IMR-90 (cell line): Measurements from ENCODE around the gene MRS2. TPM values are rescaled to one million over a fixed set of nuclear protein-coding genes. Genes with fewer than 3 reads are reported as not detected.

ENCODE experiments used
- ATAC-seq: fragments of 200-7000 bp; cut with Tn5 transposase; 2 replicates; pipeline ENCODE4 v1.9.1; 2020; ENCODE audit warnings: low read depth, mild to moderate bottlenecking, moderate library complexity
- BruUV-seq: library from RNA; stranded (reverse); fragments of 400-500 nt; replicated peaks from 2 replicates; lab custom pipeline; 2021; lab: Mats Ljungman, UMichigan
- CTCF ChIA-PET: fragments of 300-600 bp; formaldehyde crosslinking; extraction: SDS; loops from one replicate; lab custom pipeline; 2021; ENCODE audit warnings: antibody characterized with exemption; lab: Yijun Ruan, JAX
- POLR2A ChIA-PET: fragments of 300-600 bp; sonication (Branson Sonifier 250); formaldehyde crosslinking; loops from one replicate; lab custom pipeline; 2022; ENCODE audit warnings: antibody characterized with exemption; ENCODE audit not compliant: unreplicated experiment; lab: Charles Lee
- DNase-seq: peaks from one replicate; pipeline ENCODE4 v3.0.0; 2013
- H2AFZ ChIP-seq: replicated peaks from 2 replicates; pipeline ENCODE3; 2013; ENCODE audit warnings: low read length, mild to moderate bottlenecking; ENCODE audit not compliant: poor library complexity
- H2AK5ac ChIP-seq: 2 replicates; pipeline ENCODE4 v1.6.1; 2013; ENCODE audit warnings: low read depth, low read length, inconsistent platforms
- H2AK9ac ChIP-seq: replicated peaks from 2 replicates; pipeline ENCODE3; 2013; ENCODE audit warnings: mild to moderate bottlenecking, low read depth, low read length, moderate library complexity; ENCODE audit not compliant: poor library complexity
- H2BK120ac ChIP-seq: 2 replicates; pipeline ENCODE4 v1.6.1; 2013; ENCODE audit warnings: low read depth, low read length, inconsistent platforms
- H2BK15ac ChIP-seq: 3 replicates; pipeline ENCODE4 v1.6.1; 2013; ENCODE audit warnings: low read depth, low read length, inconsistent platforms
- H2BK20ac ChIP-seq: 2 replicates; pipeline ENCODE4 v1.6.1; 2013; ENCODE audit warnings: low read depth, mild to moderate bottlenecking, inconsistent platforms, low read length, moderate library complexity
- H2BK5ac ChIP-seq: 2 replicates; pipeline ENCODE4 v1.6.1; 2013; ENCODE audit warnings: mild to moderate bottlenecking, low read depth, low read length, inconsistent platforms; ENCODE audit not compliant: poor library complexity, severe bottlenecking
- H3K14ac ChIP-seq: replicated peaks from 2 replicates; pipeline ENCODE4 v1.6.1; 2013; ENCODE audit warnings: low read depth, low read length, inconsistent platforms
- H3K18ac ChIP-seq: 2 replicates; pipeline ENCODE4 v1.6.1; 2013; ENCODE audit warnings: low read depth, low read length, control low read depth
- H3K23ac ChIP-seq: 2 replicates; pipeline ENCODE4 v1.6.1; 2013; ENCODE audit warnings: low read depth, low read length, inconsistent platforms
- H3K27ac ChIP-seq: 2 replicates; pipeline ENCODE4 v1.5.1; 2013; ENCODE audit warnings: mild to moderate bottlenecking, control low read depth, low read length; ENCODE audit not compliant: insufficient read depth
- H3K27me3 ChIP-seq: 2 replicates; pipeline ENCODE4 v1.6.1; 2013; ENCODE audit warnings: low read length; ENCODE audit not compliant: control insufficient read depth, insufficient read depth
- H3K36me3 ChIP-seq: 2 replicates; pipeline ENCODE4 v1.6.1; 2013; ENCODE audit warnings: low read length, mixed read lengths; ENCODE audit not compliant: control insufficient read depth, insufficient read depth
- H3K4ac ChIP-seq: 2 replicates; pipeline ENCODE4 v1.6.1; 2013; ENCODE audit warnings: low read depth, low read length, inconsistent platforms
- H3K4me1 ChIP-seq: 2 replicates; pipeline ENCODE4 v1.6.1; 2013; ENCODE audit warnings: low read length, mixed read lengths; ENCODE audit not compliant: control insufficient read depth, insufficient read depth
- H3K4me2 ChIP-seq: 2 replicates; pipeline ENCODE4 v1.6.1; 2013; ENCODE audit warnings: low read depth, mild to moderate bottlenecking, control low read depth, low read length, moderate library complexity
- H3K4me3 ChIP-seq: 2 replicates; pipeline ENCODE4 v1.5.1; 2013; ENCODE audit warnings: low read depth, mild to moderate bottlenecking, control low read depth, low read length, moderate library complexity; ENCODE audit not compliant: insufficient read depth
- H3K56ac ChIP-seq: 2 replicates; pipeline ENCODE4 v1.6.1; 2013; ENCODE audit warnings: low read length, inconsistent platforms; ENCODE audit not compliant: insufficient read depth; ENCODE audit errors: extremely low read depth
- H3K79me1 ChIP-seq, 2 experiments: 2 replicates each; pipeline ENCODE4 v1.6.1; 2013; ENCODE audit warnings: low read length in 2 of 2, inconsistent platforms in 1 of 2, low read depth in 1 of 2
- H3K9ac ChIP-seq: 2 replicates; pipeline ENCODE4 v1.6.1; 2013; ENCODE audit warnings: low read depth, low read length, control low read depth
- H3K9me1 ChIP-seq: 2 replicates; pipeline ENCODE4 v1.6.1; 2013; ENCODE audit warnings: low read length, inconsistent platforms; ENCODE audit not compliant: insufficient read depth
- H3K9me3 ChIP-seq: 2 replicates; pipeline ENCODE4 v1.6.1; 2013; ENCODE audit warnings: low read length; ENCODE audit not compliant: control insufficient read depth, insufficient read depth
- H4K20me1 ChIP-seq: 2 replicates; pipeline ENCODE4 v1.6.1; 2013; ENCODE audit warnings: low read length, inconsistent platforms; ENCODE audit not compliant: insufficient read depth
- H4K5ac ChIP-seq: 2 replicates; pipeline ENCODE4 v1.6.1; 2013; ENCODE audit warnings: mild to moderate bottlenecking, low read depth, low read length, control low read depth
- H4K8ac ChIP-seq, 2 experiments: 2 replicates each; pipeline ENCODE4 v1.6.1; 2013; ENCODE audit warnings: low read depth in 2 of 2, low read length in 2 of 2, control low read depth in 1 of 2, inconsistent platforms in 1 of 2
- H4K91ac ChIP-seq: 2 replicates; pipeline ENCODE4 v1.6.1; 2013; ENCODE audit warnings: low read depth, low read length, inconsistent platforms; ENCODE audit not compliant: insufficient read depth
- BHLHE40 ChIP-seq: fragments of 150-350 bp; IDR thresholded peaks from 2 replicates; pipeline ENCODE4 v1.6.1; 2016; ENCODE audit warnings: mild to moderate bottlenecking, low read depth, low read length
- CHD1 ChIP-seq: IDR thresholded peaks from 2 replicates; pipeline ENCODE4 v1.6.1; 2012; ENCODE audit warnings: low read depth, low read length, improper control_type of control experiment
- MAFK ChIP-seq: IDR thresholded peaks from 2 replicates; pipeline ENCODE4 v1.6.1; 2012; ENCODE audit warnings: low read depth, low read length, improper control_type of control experiment
- MXI1 ChIP-seq: IDR thresholded peaks from 2 replicates; pipeline ENCODE4 v1.6.1; 2012; ENCODE audit warnings: low read depth, mild to moderate bottlenecking, low read length, moderate library complexity, borderline replicate concordance
- NFE2L2 ChIP-seq: fragments of 150-350 bp; IDR thresholded peaks from 2 replicates; pipeline ENCODE4 v1.6.1; 2016; ENCODE audit warnings: low read depth, mild to moderate bottlenecking, low read length
- RAD21 ChIP-seq: IDR thresholded peaks from 2 replicates; pipeline ENCODE4 v1.6.1; 2012; ENCODE audit warnings: low read length, improper control_type of control experiment
- SMC3 ChIP-seq: fragments of 150-350 bp; IDR thresholded peaks from 2 replicates; pipeline ENCODE4 v1.6.1; 2016; ENCODE audit warnings: low read depth, mild to moderate bottlenecking, antibody characterized with exemption, low read length, moderate library complexity
- WGBS, 2 experiments: methylation state at CpG; one replicate each; pipeline versions ENCODE4 v1.1.5 to v1.1.7; 2013; ENCODE audit warnings: missing lambda C conversion rate in 2 of 2; ENCODE audit not compliant: insufficient read length in 1 of 2; ENCODE audit errors: extremely low coverage in 2 of 2; 5-methylcytosine and 5-hydroxymethylcytosine counted together
- dilution Hi-C: fragments of 300-500 bp; cut with HindIII; formaldehyde crosslinking; loops from one replicate; pipeline ENCODE4 v1.14.3; 2018; ENCODE audit warnings: low sequenced_read_pairs; ENCODE audit not compliant: unreplicated experiment
- in situ Hi-C: fragments of 300-500 bp; cut with MboI; formaldehyde crosslinking; loops from 3 replicates; pipeline ENCODE4 v1.14.3; 2019; ENCODE audit warnings: low sequenced_read_pairs, inconsistent platforms, mixed read lengths
- intact Hi-C: fragments of 100-400 bp; cut with micrococcal nuclease; formaldehyde crosslinking; loops from 2 replicates; pipeline ENCODE4 v1.10.0; 2022
- polyA plus RNA-seq, 3 experiments: library from polyadenylated mRNA; depleted of rRNA; stranded (reverse); fragments of >200 nt; gene quantifications; 2 replicates each; pipeline ENCODE4 v1.2.3, GENCODE V29; 2012; ENCODE audit warnings: low replicate concordance in 1 of 3
- total RNA-seq: library from RNA; depleted of rRNA; stranded (reverse); fragments of >200 nt; gene quantifications from 2 replicates; pipeline ENCODE4 v1.2.3, GENCODE V29; 2012
- TF ChIP-seq, protein P1 (sequence below): conservative IDR thresholded peaks from 2 replicates; pipeline ENCODE4 v1.5.1; 2012; ENCODE audit warnings: mild to moderate bottlenecking, low read depth, low read length, improper control_type of control experiment
- TF ChIP-seq, protein P2 (sequence below): fragments of 150-350 bp; IDR thresholded peaks from 2 replicates; pipeline ENCODE4 v1.6.1; 2017; ENCODE audit warnings: mild to moderate bottlenecking, antibody characterized with exemption, low read length, low read depth

The MRS2 gene
- total and polyA plus RNA-seq, 2 of the 4 experiments (the other 2 are of a cell fraction): 8.8 to 11.1 TPM

DNA sequence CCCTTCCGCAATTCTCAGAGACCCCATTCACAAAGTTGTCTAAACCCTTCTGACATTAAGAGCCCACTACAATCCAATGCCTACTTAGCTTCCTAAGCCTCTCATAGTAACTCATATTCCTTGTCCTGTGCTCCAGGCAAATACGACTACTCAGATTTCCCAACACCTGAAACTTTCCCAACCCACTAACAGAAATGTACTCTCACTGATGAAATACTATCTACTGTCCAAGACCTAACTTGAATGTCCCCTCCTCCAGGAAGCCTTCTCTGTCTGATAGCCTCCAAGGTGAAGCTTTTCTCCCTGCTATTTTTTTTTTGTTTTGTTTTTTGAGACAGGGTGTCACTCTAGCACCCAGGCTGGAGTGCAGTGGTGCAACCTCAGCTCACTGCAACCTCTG lies 56.2 kb downstream of the MRS2 start:
- H3K9me3 ChIP-seq: no peaks in the 10 kb centered on the region
- H2AK5ac ChIP-seq: no peak overlapping the region
- no peak overlapping the region for H4K8ac ChIP-seq
- no peaks in the 10 kb centered on the region for H3K36me3 ChIP-seq
- H3K4me2 ChIP-seq: no peak overlapping the region
- no peak overlapping the region for H4K91ac ChIP-seq
- no peaks in the 10 kb centered on the region for H3K4me1 ChIP-seq
- H4K20me1 ChIP-seq: no peaks in the 10 kb centered on the region
- TF ChIP-seq MAFK: no peak
- no peak for TF ChIP-seq RAD21
- TF ChIP-seq SMC3: no peak
- TF ChIP-seq CHD1: no peak
- TF ChIP-seq BHLHE40: no peak
- no peak for TF ChIP-seq NFE2L2
- no peak for TF ChIP-seq MXI1
- TF ChIP-seq, protein P1, sequence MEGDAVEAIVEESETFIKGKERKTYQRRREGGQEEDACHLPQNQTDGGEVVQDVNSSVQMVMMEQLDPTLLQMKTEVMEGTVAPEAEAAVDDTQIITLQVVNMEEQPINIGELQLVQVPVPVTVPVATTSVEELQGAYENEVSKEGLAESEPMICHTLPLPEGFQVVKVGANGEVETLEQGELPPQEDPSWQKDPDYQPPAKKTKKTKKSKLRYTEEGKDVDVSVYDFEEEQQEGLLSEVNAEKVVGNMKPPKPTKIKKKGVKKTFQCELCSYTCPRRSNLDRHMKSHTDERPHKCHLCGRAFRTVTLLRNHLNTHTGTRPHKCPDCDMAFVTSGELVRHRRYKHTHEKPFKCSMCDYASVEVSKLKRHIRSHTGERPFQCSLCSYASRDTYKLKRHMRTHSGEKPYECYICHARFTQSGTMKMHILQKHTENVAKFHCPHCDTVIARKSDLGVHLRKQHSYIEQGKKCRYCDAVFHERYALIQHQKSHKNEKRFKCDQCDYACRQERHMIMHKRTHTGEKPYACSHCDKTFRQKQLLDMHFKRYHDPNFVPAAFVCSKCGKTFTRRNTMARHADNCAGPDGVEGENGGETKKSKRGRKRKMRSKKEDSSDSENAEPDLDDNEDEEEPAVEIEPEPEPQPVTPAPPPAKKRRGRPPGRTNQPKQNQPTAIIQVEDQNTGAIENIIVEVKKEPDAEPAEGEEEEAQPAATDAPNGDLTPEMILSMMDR: no peak
- TF ChIP-seq, protein P2, sequence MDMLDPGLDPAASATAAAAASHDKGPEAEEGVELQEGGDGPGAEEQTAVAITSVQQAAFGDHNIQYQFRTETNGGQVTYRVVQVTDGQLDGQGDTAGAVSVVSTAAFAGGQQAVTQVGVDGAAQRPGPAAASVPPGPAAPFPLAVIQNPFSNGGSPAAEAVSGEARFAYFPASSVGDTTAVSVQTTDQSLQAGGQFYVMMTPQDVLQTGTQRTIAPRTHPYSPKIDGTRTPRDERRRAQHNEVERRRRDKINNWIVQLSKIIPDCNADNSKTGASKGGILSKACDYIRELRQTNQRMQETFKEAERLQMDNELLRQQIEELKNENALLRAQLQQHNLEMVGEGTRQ: no peak
- ATAC-seq (no peak), DNase-seq (no peak)
- no peak overlapping the region for H3K14ac ChIP-seq
- no peak overlapping the region for H2AFZ ChIP-seq
- H3K9ac ChIP-seq: no peak overlapping the region
- H3K27me3 ChIP-seq: 0 out of 2 replicates have a peak, but pooled peaks cover 5% of the 10 kb centered on the region
- intact Hi-C loops (no loop called here), in situ Hi-C loops (no loop called here), dilution Hi-C loops (no loop called here)
- no peak overlapping the region for H2BK120ac ChIP-seq
- H3K18ac ChIP-seq: no peak overlapping the region
- no peaks in the 10 kb centered on the region for H3K9me1 ChIP-seq
- no peaks in the 10 kb centered on the region for H3K79me1 ChIP-seq
- H2AK9ac ChIP-seq: no peak overlapping the region
- BruUV-seq: no TSS peak
- no peak overlapping the region for H2BK15ac ChIP-seq
- POLR2A ChIA-PET: no interaction called here
- H3K27ac ChIP-seq: no peak overlapping the region
- H2BK5ac ChIP-seq: no peak overlapping the region
- 40% methylated on average over 1 of the region's 2 CpGs; no CpG with 5 or more reads in 1 of the 2 experiments for WGBS, 2 experiments
- H3K4ac ChIP-seq: no peak overlapping the region
- H3K23ac ChIP-seq: no peak overlapping the region
- CTCF ChIA-PET: no interaction called here
- H2BK20ac ChIP-seq: no peak overlapping the region
- H4K5ac ChIP-seq: no peak overlapping the region
- no peak overlapping the region for H3K56ac ChIP-seq
- no peak overlapping the region for H3K4me3 ChIP-seq
